ENCODE results near the gene LAMTOR5.

GRCh38 chr1:110455151-110455550 is 47.7 kb upstream of the LAMTOR5 start:
- TF ChIP-seq CTCF (IDR thresholded peaks at IDR 0.05) (no peak), EP300 (IDR thresholded peaks at IDR 0.05) (no peak)
